HCT116 (cell line): ENCODE results near the gene FIBP.

Experiments used
- CEBPB ChIP-seq: IDR thresholded peaks from 2 replicates; pipeline ENCODE4 v1.6.1; 2012; ENCODE audit warnings: low read depth
- CTCF ChIP-seq, 3 experiments: fragments of 200-600 bp in 1 of 3; sonication (generic) in 1 of 3; IDR thresholded peaks in 2 of 3; conservative IDR thresholded peaks in 1 of 3; 2 replicates each; pipeline ENCODE4 v1.5.1; 2012 to 2017; ENCODE audit warnings: low read depth in 2 of 3, low read length in 2 of 3, antibody characterized with exemption in 1 of 3, borderline replicate concordance in 1 of 3, control low read depth in 1 of 3, mild to moderate bottlenecking in 1 of 3, mixed read lengths in 1 of 3, mixed run types in 1 of 3, moderate library complexity in 1 of 3; ENCODE audit not compliant: insufficient read depth in 1 of 3
- EGR1 ChIP-seq: IDR thresholded peaks from 2 replicates; pipeline ENCODE4 v1.6.1; 2012; ENCODE audit warnings: low read depth
- FOSL1 ChIP-seq: IDR thresholded peaks from 2 replicates; pipeline ENCODE4 v1.6.1; 2012; ENCODE audit warnings: low read depth
- SP1 ChIP-seq: IDR thresholded peaks from 2 replicates; pipeline ENCODE4 v1.6.1; 2012; ENCODE audit warnings: low read depth
- ZBTB33 ChIP-seq: IDR thresholded peaks from 2 replicates; pipeline ENCODE4 v1.6.1; 2011; ENCODE audit warnings: mild to moderate bottlenecking, low read length, moderate library complexity; ENCODE audit not compliant: insufficient replicate concordance; ENCODE audit errors: extremely low read depth
- ZNF274 ChIP-seq: fragments of 200-500 bp; sonication (Bioruptor generic); IDR thresholded peaks from 2 replicates; pipeline ENCODE4 v1.6.1; 2014; ENCODE audit warnings: mild to moderate bottlenecking, low read depth, low read length, inconsistent platforms
- TF ChIP-seq, protein P1 (sequence below): IDR thresholded peaks from 2 replicates; pipeline ENCODE4 v1.6.1; 2012
- TF ChIP-seq, protein P2 (sequence below): IDR thresholded peaks from 2 replicates; pipeline ENCODE4 v1.6.1; 2012

- TF ChIP-seq SP1 (no peak), CTCF (IDR thresholded peaks at IDR 0.05 in 2 of 3, conservative IDR thresholded peaks at IDR 0.05 in 1 of 3; ENCODE audit: borderline replicate concordance in 1 of 3, insufficient read depth in 1 of 3, low read depth in 2 of 3, low read length in 2 of 3) (no peak), FOSL1 (no peak), EGR1 (no peak), ZNF274 (no peak), CEBPB (no peak), ZBTB33 (no peak)
- TF ChIP-seq, protein P1, sequence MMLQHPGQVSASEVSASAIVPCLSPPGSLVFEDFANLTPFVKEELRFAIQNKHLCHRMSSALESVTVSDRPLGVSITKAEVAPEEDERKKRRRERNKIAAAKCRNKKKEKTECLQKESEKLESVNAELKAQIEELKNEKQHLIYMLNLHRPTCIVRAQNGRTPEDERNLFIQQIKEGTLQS = no peak
- TF ChIP-seq, protein P2, sequence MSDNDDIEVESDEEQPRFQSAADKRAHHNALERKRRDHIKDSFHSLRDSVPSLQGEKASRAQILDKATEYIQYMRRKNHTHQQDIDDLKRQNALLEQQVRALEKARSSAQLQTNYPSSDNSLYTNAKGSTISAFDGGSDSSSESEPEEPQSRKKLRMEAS = no peak
Measured at GRCh38 chr11:65868907-65869306, 19.4 kb downstream of the FIBP start.
